GM23248 (cell line): ENCODE data around the gene IQSEC1.

Source experiments
- EZH2 ChIP-seq: fragments of 200-600 bp; sonication (generic); IDR thresholded peaks from 2 replicates; pipeline ENCODE4 v1.6.1; 2018; ENCODE audit warnings: antibody characterized with exemption, mild to moderate bottlenecking; ENCODE audit not compliant: insufficient read depth, poor library complexity, severe bottlenecking
- EZH2phosphoT487 ChIP-seq: fragments of 200-600 bp; sonication (generic); IDR thresholded peaks from 2 replicates; pipeline ENCODE4 v1.6.1; 2018; ENCODE audit warnings: antibody characterized with exemption, moderate library complexity, mild to moderate bottlenecking, low read depth; ENCODE audit not compliant: insufficient read depth

- TF ChIP-seq EZH2 (no peak), EZH2phosphoT487 (no peak)
These were observed 14.2 kb upstream of the IQSEC1 start for GRCh38 chr3:13087320-13087990.
